Measurements from ENCODE around the gene TRIOBP. TPM values are rescaled to one million over a fixed set of nuclear protein-coding genes. Genes with fewer than 3 reads are reported as not detected.

The TRIOBP gene
- total and polyA plus RNA-seq, 2 of the 4 experiments (the other 2 are of a cell fraction) = 46.4 to 69.8 TPM

- no peak for TF ChIP-seq CEBPB (IDR thresholded peaks at IDR 0.05; ENCODE audit: low read depth, low read length)
- H3K27ac ChIP-seq (ENCODE audit: insufficient read depth, low read length) = no peak overlapping the region
- no peaks in the 10 kb centered on the region for H3K27me3 ChIP-seq (ENCODE audit: control insufficient read depth, insufficient read depth, low read length)
- no peak overlapping the region for H2BK15ac ChIP-seq (ENCODE audit: low read depth, low read length)
- no peaks in the 10 kb centered on the region for H3K79me1 ChIP-seq (ENCODE audit: low read depth in 1 of 2, low read length in 2 of 2)
- no peak overlapping the region for H4K5ac ChIP-seq (ENCODE audit: low read depth, low read length)
- H3K4ac ChIP-seq (ENCODE audit: low read depth, low read length) = no peak overlapping the region
- H3K4me1 ChIP-seq (ENCODE audit: control insufficient read depth, insufficient read depth, low read length) = no peaks in the 10 kb centered on the region
- ATAC-seq (ENCODE audit: low read depth) (no peak), DNase-seq (no peak)
- intact Hi-C loops (cut with micrococcal nuclease) = loop anchor here (5.0 kb wide), 1 partner anchor 112 kb away; no protein-coding TSS in a partner anchor
- POLR2A ChIA-PET (ENCODE audit: unreplicated experiment) = no interaction called here
- no peaks in the 10 kb centered on the region for H3K36me3 ChIP-seq (ENCODE audit: control insufficient read depth, insufficient read depth, low read length)
- H3K14ac ChIP-seq (replicated peaks; ENCODE audit: low read depth, low read length) = no peak overlapping the region
- no TSS peak for BruUV-seq (replicated peaks)
- H4K8ac ChIP-seq (ENCODE audit: low read depth in 2 of 2, low read length in 2 of 2) = no peak overlapping the region
- H4K20me1 ChIP-seq (ENCODE audit: insufficient read depth, low read length) = no peaks in the 10 kb centered on the region
- no peak overlapping the region for H3K4me3 ChIP-seq (ENCODE audit: insufficient read depth, low read depth, low read length)
- H3K56ac ChIP-seq (ENCODE audit: extremely low read depth, insufficient read depth, low read length) = no peak overlapping the region
- H3K9me1 ChIP-seq (ENCODE audit: insufficient read depth, low read length) = no peaks in the 10 kb centered on the region
- no peak overlapping the region for H2AK9ac ChIP-seq (replicated peaks; ENCODE audit: low read depth, low read length, poor library complexity)
- no peak overlapping the region for H3K4me2 ChIP-seq (ENCODE audit: low read depth, low read length)
- no peak overlapping the region for H2AFZ ChIP-seq (replicated peaks; ENCODE audit: low read length, poor library complexity)
- no peak overlapping the region for H2BK120ac ChIP-seq (ENCODE audit: low read depth, low read length)
- dilution Hi-C loops (cut with HindIII; ENCODE audit: low sequenced_read_pairs, unreplicated experiment) = no loop called here
- no peak overlapping the region for H2AK5ac ChIP-seq (ENCODE audit: low read depth, low read length)
- no peak overlapping the region for H3K18ac ChIP-seq (ENCODE audit: low read depth, low read length)
- H2BK5ac ChIP-seq (ENCODE audit: low read depth, low read length, poor library complexity, severe bottlenecking) = no peak overlapping the region
- in situ Hi-C loops (cut with MboI; ENCODE audit: low sequenced_read_pairs) = loop anchor here (5.0 kb wide), 1 partner anchor 152 kb away; no protein-coding TSS in a partner anchor
- CTCF ChIA-PET = no interaction called here
- no CpG with 5 or more reads among the region's 2 CpGs for WGBS, 2 experiments (ENCODE audit: extremely low coverage in 2 of 2, insufficient read length in 1 of 2)
- no peak overlapping the region for H3K23ac ChIP-seq (ENCODE audit: low read depth, low read length)
- no peaks in the 10 kb centered on the region for H3K9me3 ChIP-seq (ENCODE audit: control insufficient read depth, insufficient read depth, low read length)
- H4K91ac ChIP-seq (ENCODE audit: insufficient read depth, low read depth, low read length) = no peak overlapping the region
- H2BK20ac ChIP-seq (ENCODE audit: low read depth, low read length) = no peak overlapping the region
- no peak overlapping the region for H3K9ac ChIP-seq (ENCODE audit: low read depth, low read length)
Observed at GRCh38 chr22:37794376-37794775, 97.5 kb downstream of the TRIOBP start.

Data from IMR-90 (cell line).